GM10248 (cell line): ENCODE data around the gene DTX3L.

Experiments
- CTCF ChIA-PET: fragments of 300-600 bp; sonication (Branson Sonifier 250); formaldehyde crosslinking; extraction: SDS; loops from one replicate; lab custom pipeline; 2021; ENCODE audit warnings: antibody characterized with exemption; lab: Yijun Ruan, JAX
- POLR2A ChIA-PET: fragments of 350-650 bp; sonication (Branson Sonifier 250); formaldehyde crosslinking; extraction: SDS; loops from one replicate; lab custom pipeline; 2020; ENCODE audit warnings: antibody characterized with exemption; lab: Yijun Ruan, JAX
- DNase-seq: peaks from one replicate; pipeline ENCODE4 v3.0.0; 2012; ENCODE audit errors: extremely low spot score
- TF ChIP-seq, protein P1 (sequence below): IDR thresholded peaks from 2 replicates; pipeline ENCODE4 v1.5.1; 2012; ENCODE audit warnings: mild to moderate bottlenecking, low read depth; ENCODE audit errors: extremely low read depth, missing control alignments, control extremely low read depth

DTX3L gene

DNA sequence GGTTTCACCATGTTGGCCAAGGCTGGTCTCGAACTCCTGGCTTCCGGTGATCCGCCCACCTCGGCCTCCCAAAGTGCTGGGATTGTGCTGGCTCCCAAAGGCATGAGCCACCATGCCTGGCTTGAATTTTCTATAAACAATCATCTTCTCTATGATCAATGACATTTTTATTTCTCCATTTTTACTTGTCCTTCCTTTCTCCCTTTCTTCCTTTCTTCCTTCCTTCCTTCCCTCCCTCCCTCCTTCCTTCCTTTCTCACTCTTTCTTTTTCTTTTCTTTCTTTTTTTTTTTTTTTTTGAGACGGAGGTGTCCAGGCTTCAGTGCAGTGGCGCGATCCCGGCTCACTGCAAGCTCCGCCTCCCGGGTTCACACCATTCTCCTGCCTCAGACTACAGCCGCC, 40.8 kb upstream of the DTX3L start:
- ChIA-PET POLR2A (no interaction called here), CTCF (interaction anchor here (1.5 kb wide), 1 partner anchor 139 kb away, joined by 3 read pairs; the partner anchor contains the start of gene FAM162A)
- no peak for DNase-seq
- TF ChIP-seq, protein P1, sequence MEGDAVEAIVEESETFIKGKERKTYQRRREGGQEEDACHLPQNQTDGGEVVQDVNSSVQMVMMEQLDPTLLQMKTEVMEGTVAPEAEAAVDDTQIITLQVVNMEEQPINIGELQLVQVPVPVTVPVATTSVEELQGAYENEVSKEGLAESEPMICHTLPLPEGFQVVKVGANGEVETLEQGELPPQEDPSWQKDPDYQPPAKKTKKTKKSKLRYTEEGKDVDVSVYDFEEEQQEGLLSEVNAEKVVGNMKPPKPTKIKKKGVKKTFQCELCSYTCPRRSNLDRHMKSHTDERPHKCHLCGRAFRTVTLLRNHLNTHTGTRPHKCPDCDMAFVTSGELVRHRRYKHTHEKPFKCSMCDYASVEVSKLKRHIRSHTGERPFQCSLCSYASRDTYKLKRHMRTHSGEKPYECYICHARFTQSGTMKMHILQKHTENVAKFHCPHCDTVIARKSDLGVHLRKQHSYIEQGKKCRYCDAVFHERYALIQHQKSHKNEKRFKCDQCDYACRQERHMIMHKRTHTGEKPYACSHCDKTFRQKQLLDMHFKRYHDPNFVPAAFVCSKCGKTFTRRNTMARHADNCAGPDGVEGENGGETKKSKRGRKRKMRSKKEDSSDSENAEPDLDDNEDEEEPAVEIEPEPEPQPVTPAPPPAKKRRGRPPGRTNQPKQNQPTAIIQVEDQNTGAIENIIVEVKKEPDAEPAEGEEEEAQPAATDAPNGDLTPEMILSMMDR: no peak

DNA sequence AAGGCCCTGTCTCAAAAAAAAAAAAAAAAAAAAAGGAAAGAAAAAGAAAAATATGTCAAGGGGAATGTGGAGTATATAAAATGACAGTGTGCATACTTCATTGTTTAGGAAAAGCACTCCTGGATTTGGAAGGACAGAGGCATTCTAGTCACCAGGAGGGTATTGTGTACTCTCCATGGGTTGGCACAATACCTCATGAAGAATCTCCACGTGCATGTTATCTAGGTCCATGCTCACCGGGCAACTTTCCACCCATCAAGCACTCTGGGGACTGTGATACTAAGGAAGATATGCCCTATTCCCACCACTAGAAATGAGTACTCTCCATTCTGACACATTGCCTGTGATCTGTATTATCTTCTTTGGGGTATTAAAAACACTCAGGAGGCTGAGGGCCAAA, 34.0 kb upstream of the DTX3L start:
- TF ChIP-seq, protein P1: no peak
- ChIA-PET POLR2A (no interaction called here), CTCF (interaction anchor here (1.3 kb wide), 1 partner anchor 11 kb away, joined by 3 read pairs; no protein-coding TSS in a partner anchor)
- DNase-seq: no peak

DNA sequence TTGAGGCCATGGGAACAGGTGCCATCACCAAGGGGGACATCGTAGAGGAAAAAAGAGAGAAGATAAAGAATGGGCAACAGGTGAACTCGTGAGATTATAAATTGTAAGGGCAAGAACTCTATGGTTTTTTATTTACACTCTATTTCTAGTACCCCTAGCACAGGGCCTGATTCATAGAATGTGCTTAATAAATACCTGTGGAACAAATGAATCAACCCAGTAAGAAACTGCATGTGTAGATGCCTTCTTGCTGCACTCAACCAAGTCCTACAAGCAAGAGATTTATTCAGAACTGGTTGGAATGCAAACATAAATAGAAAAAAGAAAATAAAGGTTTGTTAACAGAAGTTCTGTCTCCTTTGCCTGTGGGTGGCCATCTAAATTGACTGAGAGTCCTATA, 30.7 kb upstream of the DTX3L start:
- TF ChIP-seq, protein P1: no peak
- CTCF ChIA-PET: interaction anchor here (1.0 to 2.0 kb wide), 5 partner anchors 12 to 146 kb away, joined by 3 to 5 read pairs (median 3); no protein-coding TSS in a partner anchor
- POLR2A ChIA-PET: interaction anchor here (0.8 to 1.0 kb wide), 2 partner anchors 20 to 125 kb away, joined by 3 to 4 read pairs; no protein-coding TSS in a partner anchor
- DNase-seq: no peak

DNA sequence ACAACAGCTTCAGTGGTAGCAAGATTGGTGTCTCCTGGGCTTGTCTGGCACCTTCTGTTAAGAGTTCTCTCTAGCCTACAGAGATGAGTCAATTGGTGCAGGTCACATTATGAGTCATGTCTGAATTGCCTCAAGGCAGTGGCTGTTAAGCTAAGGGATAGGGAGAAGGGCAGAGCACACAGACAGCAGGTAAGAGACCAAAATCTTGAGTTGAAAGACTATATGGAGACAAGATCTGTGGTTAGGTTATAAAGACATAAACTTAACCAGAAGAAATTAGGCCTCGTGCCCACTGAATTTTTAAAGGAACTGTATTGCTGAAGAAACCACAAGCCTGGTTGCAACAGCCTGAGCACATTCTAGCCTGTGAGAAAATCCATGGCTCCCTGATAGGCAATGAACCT, 30.2 kb upstream of the DTX3L start:
- TF ChIP-seq, protein P1: no peak
- CTCF ChIA-PET: interaction anchor here (1.0 to 2.0 kb wide), 7 partner anchors 9 to 145 kb away, joined by 3 to 5 read pairs (median 3); no protein-coding TSS in a partner anchor
- POLR2A ChIA-PET: interaction anchor here (0.8 to 1.0 kb wide), 2 partner anchors 20 to 126 kb away, joined by 3 to 4 read pairs; no protein-coding TSS in a partner anchor
- peak; percentile 77 for DNase-seq

DNA sequence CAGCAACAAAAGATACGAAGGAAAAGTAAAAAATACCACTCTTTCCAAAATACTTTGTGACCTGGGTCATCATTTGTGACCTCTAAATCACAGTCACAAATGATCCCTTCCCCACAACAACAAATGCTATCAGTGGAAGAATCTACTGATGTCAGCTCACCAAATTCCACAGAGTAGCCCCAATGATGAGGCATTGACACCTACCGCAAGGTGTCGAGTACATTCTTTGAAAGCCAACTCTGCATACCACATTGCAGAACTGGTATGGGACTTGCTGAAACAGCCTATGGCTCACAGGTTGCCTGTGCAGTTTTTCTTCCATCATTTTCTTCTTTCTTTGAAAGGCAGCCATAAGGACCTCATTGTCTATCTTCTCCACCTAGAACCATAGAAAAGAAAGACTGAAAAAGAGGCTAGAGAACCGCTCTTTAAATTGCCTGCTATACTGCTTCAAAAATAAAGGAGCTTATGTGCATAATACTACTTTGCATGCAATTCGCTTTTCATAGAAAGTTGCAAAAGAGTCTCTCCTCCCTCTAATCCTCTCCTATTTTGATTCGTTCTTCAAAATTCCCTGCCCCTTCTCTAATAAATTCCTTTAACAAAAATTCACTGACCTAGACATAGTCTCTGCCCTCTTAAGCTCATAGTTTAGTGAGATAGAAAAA, 28.0 kb upstream of the DTX3L start:
- ChIA-PET POLR2A (no interaction called here), CTCF (interaction anchor here (0.8 to 1.5 kb wide), 4 partner anchors 18 to 434 kb away, joined by 3 to 4 read pairs (median 3); no protein-coding TSS in a partner anchor)
- TF ChIP-seq, protein P1: no peak
- DNase-seq: no peak

DNA sequence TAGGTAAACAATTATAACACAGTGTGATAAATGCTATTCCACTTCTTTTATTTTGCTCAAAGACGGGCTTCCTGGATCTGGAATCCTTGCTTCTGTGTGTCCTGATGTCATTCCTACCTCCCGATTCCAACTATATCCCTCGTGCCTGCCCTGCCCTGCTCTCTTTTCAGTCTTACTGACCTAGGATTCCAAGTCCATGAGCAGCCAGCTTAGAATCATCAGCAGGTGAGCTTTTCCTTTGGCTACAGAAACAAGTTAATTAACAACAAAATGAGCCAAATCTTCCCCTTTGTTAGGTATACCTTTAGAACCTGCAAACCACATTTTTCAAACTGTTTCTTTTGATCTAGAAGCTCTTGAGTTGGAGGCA, 27.5 kb upstream of the DTX3L start:
- POLR2A ChIA-PET: no interaction called here

More for the DNA sequence above, 27.5 kb upstream of the DTX3L start:
- CTCF ChIA-PET: interaction anchor here (0.8 to 1.5 kb wide), 4 partner anchors 18 to 435 kb away, joined by 3 to 4 read pairs (median 3); no protein-coding TSS in a partner anchor
- no peak for DNase-seq
- TF ChIP-seq, protein P1: no peak
